EH (cell line): ENCODE results near the gene OR5H15.
"Not testable (repeated sequence)": the region's sequence is repeated elsewhere in the genome, so short reads cannot be mapped to it uniquely, and the experiment has no call there.

Experiments used
- DNase-seq: peaks from one replicate; pipeline ENCODE4 v3.0.0-alpha.2; 2015; ENCODE audit warnings: low read depth

Gene OR5H15

DNA sequence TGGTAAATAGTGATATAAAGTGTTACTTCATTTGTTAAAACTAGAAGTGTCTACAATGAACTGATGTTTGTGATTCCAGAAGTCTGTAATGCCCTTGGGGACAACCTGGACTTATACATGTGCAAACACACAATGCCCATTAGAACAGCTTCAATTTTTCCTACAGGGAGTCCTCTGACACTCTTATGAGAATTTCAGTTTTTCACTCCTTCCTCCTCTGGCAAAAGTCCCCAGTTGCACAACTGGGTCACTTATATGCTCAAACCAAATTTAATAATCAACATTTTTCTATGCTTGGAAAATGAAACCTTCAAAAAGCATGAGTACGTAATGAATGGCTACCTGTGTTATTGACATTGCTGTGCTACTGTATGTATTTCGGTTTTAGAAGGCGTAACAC lies at the start of gene OR5H15:
Gene OR5H15 (plus strand): TSS at position 301 of the 400 bp plus-strand sequence. CDS start 2,004 bp downstream, outside the sequence.
- DNase-seq, result no peak

- DNase-seq, result no peak
Observed at GRCh38 chr3:98130421-98130820, 36.1 kb upstream of the OR5H15 start, which contains the start of gene OR5H1. Gene OR5H1, plus strand, starts transcription at chr3:98130721. Its CDS starts 1,977 bp downstream, at chr3:98132698.

DNA sequence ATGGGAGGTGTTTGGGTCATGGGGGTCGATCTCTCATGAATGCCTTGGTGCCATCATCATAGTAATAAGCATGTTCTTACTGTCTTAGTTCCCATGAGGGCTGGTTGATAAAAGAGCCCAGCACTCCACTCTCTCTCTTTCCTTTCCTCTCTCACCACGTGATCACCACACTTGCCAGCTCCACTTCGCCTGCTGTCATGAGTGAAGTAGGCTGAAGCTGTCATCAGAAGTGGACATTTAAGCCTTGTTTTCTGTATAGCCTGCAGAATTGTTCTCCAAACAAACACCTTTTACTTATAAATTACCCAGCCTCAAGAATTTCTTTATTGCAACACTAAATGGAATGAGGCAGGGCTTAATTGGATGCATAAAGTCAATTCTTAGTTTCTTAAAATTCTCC lies 29.9 kb upstream of the OR5H15 start:
- no peak for DNase-seq

DNA sequence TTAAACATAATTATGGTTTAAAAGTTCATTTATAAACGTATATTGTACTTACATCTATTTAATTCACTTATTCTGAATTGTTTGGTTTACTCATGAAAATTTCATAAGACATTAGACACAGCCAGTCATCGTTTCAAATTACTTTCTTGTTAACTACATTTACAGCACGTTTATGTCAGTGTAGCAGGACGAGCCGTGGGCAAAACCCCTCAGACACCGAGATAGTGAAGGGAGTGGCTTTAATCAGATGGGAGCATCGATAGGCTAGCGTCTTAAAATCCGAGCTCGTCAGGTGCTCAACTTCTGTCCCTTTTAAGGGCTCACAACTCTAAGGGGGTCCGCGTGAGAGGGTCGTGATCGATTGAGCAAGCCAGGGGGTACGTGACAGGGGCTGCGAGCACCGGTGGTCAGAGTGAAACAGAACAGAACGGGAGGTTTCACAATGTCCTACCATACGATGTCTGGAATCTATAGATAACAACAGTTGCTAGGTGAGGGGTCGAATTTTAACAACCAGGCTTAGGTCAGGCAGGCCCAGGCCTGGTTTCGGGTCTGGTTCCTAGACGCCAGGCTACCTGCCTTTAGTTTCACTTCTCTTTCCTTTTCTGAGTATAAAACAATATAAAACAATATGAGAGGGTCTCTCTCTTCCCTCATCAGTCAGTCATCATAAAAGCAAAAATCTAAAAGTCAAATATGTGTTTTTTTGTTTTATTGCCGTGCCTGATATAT lies 28.5 kb upstream of the OR5H15 start:
- not testable (repeated sequence) for DNase-seq

GRCh38 chr3:98140531-98140930 lies 26.0 kb upstream of the OR5H15 start:
- no peak for DNase-seq

DNA sequence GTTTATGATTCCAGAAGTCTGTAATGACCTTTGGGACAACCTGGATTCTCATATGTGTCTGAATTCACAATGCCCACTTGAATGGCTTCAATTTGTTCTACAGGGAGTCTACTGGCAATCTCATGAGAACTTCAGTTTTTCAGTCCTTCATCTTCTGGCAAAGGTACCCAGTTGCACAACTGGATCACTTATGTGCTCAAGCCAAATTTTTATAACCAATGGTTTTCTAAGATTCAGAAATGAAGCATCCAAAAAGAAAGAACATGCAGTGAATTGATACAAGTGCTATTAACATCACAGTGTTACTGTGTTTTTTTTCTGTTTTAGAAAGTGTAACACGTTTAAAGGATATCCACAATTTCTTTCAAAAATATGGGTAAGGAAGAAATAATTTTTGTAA lies 19.3 kb upstream of the OR5H15 start, which contains the start of gene OR5H14:
Gene OR5H14 (plus strand): TSS at position 301 of the 400 bp plus-strand sequence. CDS start 1,907 bp downstream, outside the sequence.
- DNase-seq, result no peak

DNA sequence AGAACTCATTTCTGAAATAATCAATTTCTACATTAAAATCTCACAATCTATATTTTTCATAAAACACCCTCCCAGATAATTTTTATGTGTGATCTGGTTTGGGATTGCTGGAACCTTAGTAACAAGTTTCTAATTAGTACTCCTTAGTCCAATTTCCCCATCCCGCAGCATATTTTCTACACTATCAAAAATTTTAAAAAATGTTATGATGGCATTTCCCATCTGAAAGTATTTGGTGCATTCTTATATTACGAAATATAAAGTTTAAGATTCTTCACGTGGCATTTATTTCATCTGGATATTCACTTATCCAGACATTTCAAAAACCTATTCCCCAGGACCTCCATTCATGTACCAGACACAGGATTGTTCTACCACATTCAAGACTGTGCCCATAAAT lies 17.7 kb upstream of the OR5H15 start:
- DNase-seq, result no peak

GRCh38 chr3:98149456-98149855 lies 17.0 kb upstream of the OR5H15 start:
- not testable (repeated sequence) for DNase-seq

- no peak for DNase-seq
Observed at GRCh38 chr3:98151241-98151640, 15.3 kb upstream of the OR5H15 start.

GRCh38 chr3:98171071-98171470 lies 4.6 kb downstream of the OR5H15 start:
- DNase-seq, result no peak

- no peak for DNase-seq
Observed at GRCh38 chr3:98172621-98173020, 6.1 kb downstream of the OR5H15 start.

DNA sequence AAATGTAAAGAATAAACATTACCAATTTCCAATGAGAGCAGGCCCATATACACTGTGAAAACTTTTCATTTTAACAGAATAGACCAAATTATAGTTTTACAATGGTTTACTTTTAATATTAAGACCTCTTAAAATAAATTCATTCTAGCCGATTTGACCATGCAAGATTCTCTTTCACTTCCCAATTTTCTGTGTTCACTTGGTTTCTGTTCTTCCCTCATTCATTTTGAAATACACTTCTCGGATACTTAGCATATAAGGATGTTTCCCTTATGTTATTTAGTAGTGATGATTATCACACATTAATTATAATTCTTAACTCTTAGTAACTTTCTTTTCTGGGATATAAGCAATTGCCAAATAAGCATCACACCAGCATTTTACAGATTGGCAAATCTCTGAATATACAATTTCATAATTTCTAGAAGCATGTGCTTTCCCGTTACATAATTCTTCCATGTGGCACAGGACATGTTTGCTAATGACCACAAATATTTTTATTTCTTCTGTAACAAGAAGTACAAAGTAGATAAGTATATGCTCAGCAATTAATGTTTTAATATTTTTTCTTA lies 13.9 kb downstream of the OR5H15 start:
- DNase-seq, result no peak

- no peak for DNase-seq
Observed at GRCh38 chr3:98182196-98182595, 15.7 kb downstream of the OR5H15 start.

DNA sequence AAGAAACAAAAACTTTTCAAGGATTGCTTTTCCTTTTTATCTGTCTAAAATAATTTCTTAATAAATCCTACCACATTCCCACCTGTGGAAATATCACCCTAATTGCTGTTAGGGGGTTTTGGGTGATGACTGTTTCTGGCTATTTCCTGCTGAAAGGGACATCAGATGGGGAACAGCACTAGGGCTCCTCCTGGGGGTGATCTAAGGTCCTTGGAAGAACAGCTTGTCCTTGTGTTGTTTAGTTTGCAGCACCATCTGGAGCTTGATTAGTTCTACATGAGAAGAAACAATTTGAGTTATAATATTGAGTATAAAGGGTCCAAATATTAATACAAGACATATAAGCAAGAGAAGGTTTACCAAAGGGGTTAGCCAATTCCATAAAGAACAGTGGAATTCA lies 18.7 kb downstream of the OR5H15 start:
- DNase-seq, result no peak

- no peak for DNase-seq
Observed at GRCh38 chr3:98188545-98188944, 22.0 kb downstream of the OR5H15 start.

GRCh38 chr3:98190911-98191310 lies 24.4 kb downstream of the OR5H15 start:
- DNase-seq, result not testable (repeated sequence)

GRCh38 chr3:98196293-98196692 lies 29.8 kb downstream of the OR5H15 start:
- DNase-seq, result not testable (repeated sequence)

DNA sequence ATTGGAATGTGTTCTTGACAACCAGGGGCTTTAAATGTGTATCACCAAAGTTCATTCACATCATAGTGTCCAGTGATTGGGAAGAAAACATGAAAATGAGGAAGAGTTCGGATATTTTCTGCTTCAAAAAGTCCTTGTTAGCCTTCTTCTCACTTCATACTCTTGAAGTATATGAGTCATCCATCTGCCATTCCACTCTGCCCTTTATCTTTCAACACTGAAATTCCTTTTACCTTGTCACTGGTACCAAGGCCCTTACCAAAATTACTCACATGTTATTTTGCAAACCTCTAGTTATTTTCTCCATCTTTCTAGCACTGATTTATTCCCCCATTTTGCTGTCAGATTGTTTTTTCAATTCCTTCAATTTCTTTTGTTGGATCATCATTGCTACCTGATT lies 32.5 kb downstream of the OR5H15 start:
- no peak for DNase-seq

GRCh38 chr3:98209244-98209643 lies 42.7 kb downstream of the OR5H15 start:
- DNase-seq, result no peak

GRCh38 chr3:98213276-98213675 lies 46.8 kb downstream of the OR5H15 start:
- no peak for DNase-seq

DNA sequence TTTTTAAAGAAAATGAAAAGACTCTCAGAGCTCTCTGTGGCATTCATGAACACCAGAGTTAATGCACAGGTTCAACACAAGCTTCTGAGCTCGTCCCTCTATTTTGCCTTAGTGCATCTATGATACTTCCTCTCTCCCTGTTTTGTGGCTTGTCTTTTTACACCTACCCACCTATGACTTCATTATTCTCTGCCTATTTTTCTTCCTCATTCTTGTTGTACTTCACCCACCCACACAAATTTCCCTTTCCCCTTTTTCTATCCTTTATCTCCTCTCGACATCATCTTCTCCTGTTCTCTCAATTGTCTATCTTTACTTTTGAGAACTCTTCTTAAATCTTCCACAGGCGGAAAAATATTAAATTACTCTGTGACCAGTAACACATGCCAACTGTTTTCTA lies 48.6 kb downstream of the OR5H15 start:
- DNase-seq, result no peak
